Medulla oblongata (tissue), 1 donor: Measurements from ENCODE around the gene TNFRSF6B.

Experiments used
- DNase-seq: peaks from one replicate; pipeline ENCODE4 v3.0.0-alpha.2; 2015; ENCODE audit errors: extremely low spot score

The TNFRSF6B gene

GRCh38 chr20:63737945-63738686 is 41.7 kb downstream of the TNFRSF6B start:
- DNase-seq: no peak

DNA sequence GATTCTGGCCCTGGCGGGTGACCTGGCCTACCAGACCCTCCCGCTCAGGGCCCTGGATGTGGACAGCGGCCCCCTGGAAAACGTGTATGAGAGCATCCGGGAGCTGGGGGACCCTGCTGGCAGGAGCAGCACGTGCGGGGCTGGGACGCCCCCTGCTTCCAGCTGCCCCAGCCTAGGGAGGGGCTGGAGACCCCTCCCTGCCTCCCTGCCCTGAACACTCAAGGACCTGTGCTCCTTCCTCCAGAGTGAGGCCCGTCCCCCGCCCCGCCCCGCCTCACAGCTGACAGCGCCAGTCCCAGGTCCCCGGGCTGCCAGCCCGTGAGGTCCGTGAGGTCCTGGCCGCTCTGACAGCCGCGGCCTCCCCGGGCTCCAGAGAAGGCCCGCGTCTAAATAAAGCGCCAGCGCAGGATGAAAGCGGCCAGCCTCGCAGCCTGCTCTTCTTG is 42.3 kb downstream of the TNFRSF6B start:
- peak; percentile 29 for DNase-seq

GRCh38 chr20:63739130-63740069 is 42.9 kb downstream of the TNFRSF6B start, which contains the start of gene SLC2A4RG:
SLC2A4RG (plus strand) TSS chr20:63739776; CDS start chr20:63739913, 137 bp downstream.
- peak; percentile 90 for DNase-seq

DNA sequence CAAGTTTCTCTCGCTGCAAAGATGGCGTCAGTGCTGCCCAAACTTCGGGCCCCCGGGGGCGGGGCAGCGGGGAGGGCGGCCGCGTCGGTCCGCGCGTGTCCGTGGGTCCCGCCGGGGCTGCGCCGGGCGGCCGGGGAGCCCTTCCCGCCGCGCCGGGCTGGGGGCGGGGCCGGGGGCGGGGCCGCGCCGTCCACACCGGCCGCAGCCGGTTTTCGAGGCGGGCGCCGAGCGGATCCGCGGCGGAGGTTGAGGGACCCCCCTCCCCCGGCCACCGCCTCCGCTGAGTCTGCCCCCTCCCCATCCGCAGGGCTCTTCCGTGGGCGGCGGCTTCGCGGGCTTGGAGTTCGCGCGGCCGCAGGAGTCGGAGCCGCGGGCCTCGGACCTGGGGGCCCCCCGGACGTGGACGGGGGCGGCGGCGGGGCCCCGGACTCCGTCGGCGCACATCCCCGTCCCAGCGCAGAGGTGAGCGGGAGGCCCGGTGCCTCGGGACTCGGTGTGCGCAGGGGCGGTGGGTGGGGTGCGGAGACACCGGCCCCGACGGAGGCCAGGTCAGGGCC is 43.7 kb downstream of the TNFRSF6B start:
- DNase-seq: peak; percentile 40

DNA sequence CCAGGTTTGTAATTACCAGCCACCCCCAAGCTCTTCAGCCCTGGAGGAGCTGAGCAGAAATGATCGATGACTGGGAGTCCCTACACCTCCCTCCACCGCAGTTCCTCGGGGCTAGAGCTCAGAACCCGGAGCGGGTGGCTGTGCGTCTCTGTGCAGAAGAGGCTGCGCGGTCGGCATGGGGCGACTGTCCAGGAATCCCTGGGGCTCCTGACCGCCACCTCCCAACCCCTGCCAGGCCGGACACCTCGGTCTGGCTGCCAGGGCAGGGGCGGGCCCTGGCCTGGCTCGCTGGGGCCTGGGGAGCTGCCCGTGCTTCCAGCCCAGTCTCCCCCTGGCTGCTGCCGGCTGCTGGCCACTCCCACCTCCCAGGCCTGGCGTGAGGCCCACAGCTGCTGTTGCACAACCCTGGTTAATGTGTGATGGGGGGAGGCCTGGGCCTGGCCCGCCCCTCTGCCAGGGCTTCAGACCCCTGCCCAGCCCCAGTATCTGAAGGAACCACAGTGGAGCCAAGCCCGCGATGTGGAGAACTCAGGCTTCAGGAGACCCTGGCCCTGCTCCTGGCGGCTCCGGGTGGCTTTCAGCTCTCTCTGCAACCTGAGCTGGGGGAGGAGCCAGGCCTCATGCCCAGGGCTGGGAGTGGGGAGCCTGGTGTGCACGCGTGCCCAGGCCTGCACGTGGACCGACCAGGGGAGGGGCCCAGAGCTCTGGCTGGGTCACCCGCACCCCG is 44.3 kb downstream of the TNFRSF6B start:
- DNase-seq: peak; percentile 85

GRCh38 chr20:63741354-63741675 is 44.9 kb downstream of the TNFRSF6B start:
- DNase-seq: no peak

- DNase-seq: no peak
Measured at GRCh38 chr20:63741676-63742380, 45.4 kb downstream of the TNFRSF6B start.

GRCh38 chr20:63742381-63743024 is 46.1 kb downstream of the TNFRSF6B start:
- DNase-seq: no peak

DNA sequence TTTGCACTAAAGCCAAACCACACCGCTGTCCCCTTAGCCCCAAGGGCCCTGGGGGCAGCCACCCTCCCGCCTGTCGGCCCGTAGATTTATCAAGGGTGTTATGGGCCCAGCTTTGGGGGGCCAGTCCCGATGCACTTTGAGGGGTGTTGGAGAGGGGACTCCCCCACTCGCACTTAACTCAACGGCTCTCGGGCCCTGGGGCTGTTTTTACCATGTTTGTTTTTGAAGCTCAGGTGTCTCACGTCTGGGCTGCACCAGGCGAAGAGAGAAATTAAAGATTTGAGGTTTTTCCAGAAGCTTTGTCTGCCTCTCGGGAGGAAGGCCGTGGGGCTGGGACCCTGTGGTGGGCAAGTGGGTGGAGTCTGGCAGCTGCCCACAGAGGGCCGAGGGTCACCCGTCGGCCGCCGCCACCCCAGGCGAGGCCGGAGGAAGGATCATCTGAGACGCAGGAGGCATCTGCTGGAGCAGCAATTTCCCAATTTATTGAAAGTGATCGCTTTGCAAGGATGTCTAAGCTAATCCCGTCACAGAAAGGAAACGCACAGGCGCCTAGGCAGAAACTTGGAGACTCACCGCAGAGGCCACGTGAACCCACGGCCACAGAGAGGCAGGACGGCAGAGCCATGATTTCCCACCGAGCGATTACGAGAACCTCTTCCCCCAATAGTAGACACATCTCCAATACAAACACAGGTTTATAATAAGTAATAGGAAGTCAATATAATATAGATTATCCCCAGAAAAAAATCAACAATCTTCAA is 46.9 kb downstream of the TNFRSF6B start:
- no peak for DNase-seq

DNA sequence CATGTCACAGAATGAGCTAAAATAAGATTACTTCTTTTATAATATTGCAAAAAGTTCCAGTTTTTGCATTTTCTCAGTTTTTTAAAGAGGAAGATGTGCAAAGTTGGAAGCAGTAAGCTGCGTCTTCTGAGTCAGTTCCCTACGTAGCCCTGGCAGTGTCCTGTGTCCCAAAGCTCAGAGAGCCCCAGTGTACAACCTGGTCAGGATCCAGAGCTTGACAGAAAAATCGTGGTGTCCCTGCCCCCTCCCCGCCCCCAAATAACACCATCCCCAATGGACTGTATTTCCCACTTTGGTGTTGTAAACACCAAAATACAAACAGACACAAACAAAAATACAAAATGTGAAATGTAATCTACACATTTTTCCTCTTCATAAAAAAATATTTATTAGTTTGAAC is 47.7 kb downstream of the TNFRSF6B start:
- DNase-seq: no peak

DNA sequence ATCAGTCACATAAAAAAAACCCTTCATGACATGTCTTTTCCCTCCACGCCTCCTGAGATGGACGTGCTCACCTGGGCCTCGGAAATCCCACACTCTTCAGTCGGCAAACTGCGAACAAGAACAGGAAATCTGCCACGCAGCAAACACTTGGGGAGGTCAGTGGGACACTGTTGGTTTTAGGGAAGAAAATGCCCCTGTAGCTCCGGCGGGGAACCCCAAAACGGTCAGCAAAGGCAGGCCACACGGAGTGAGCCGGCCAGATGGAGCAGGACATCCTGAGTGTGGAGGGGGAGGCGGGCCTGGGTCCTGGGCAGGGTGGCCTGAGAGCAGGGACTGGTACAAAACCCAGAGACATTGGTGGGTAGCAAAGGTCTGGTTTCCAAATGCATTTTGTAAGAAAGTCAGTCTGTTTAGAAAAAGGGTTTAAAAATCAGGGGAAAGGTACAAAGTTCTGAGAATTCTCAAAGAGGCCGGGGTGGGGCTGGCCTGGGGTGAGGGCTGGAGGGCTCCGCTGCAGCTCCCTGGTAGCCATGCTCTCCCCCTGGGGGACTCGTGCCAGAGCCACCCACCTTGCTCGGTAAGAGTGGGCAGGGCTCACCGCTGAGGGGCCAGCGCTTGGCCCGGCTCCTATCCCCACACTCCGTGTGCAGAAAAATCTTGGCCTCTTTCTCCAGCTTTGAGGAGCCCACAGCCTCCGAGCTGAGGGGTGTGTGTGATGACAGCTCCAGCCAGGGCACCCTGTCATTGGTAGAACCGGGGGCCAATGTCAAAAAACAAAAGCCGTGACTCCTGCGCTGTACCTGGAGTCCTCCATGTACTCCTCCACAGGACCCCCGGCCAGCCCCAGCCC is 48.3 kb downstream of the TNFRSF6B start:
- DNase-seq: no peak

GRCh38 chr20:63745424-63745805 is 49.0 kb downstream of the TNFRSF6B start:
- DNase-seq: no peak

DNA sequence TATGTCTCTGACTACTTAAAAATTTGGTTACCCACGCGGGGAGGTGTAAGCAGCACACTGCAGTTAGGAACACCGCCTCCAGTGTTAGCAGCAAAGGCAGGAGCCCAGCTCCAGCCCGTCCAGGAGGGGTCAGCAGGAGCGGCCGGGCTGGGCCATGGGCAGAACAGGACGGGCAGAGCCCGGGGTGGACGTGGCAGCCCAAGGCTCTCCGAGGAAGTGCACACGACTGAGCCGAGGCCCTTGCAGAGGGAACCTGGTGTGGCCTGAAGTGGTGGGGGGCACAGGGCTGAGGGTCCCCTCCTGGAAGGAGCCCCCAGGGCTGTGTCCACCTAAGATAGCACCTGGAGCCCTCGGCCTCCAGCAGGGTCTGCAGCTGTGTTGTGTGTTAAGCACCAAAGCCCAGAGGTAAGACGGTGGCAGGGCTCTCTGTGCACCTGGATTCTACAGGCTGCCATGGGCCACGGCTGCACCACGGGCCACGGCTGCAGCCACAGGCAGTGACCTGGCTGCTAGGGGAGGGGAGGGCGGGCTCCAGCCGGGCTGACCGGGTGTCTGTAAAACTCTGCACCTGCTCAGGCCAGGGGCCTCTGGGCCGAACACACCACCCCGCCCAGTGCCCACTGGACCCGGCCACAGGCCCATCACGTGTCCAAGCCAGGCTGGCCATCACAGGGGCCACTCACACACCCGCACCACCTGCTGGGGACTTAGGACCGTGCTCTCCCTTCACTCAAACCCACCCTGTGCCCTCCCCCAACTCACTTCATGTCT is 49.7 kb downstream of the TNFRSF6B start:
- no peak for DNase-seq

DNA sequence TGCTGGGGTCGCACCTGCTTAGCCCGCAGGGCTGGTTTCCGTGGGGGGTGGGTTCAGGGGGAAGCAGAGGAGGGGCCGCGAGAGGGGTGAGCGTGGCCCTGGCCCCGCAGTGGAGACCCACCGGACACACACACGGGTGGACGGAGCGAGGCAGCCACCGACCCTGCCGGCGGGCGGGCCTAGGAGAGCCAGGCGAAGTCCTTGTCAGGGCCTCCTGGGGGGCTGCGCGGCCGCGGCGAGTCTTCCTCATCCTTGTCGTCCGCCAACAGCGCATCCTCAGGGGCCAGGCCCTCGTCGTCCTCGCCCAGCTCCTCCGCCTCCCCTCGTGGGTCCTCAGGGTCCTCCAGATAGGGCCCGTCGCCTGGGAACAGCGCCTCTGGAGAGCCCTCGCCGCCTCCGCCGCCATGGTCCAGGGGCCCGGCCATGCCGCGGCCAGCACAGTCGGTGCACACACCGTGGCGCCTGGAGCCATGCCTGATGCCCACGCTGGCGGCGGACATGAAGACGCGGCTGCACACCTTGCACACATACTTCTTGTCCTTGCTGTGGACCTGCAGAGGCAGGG is 50.4 kb downstream of the TNFRSF6B start:
- DNase-seq: no peak

- DNase-seq: no peak
Measured at GRCh38 chr20:63747622-63748069, 51.2 kb downstream of the TNFRSF6B start.
